ENCODE data around the gene UROC1.

UROC1 gene

GRCh38 chr3:126519506-126520455 is 2.2 kb upstream of the UROC1 start:
- H3K36me3 ChIP-seq (ENCODE audit: control insufficient read depth in 1 of 2, insufficient read depth in 2 of 2, low read length in 2 of 2): no peaks in the 10 kb centered on the region
- no peak overlapping the region for H2AK5ac ChIP-seq (ENCODE audit: low read length)
- no peak overlapping the region for H3K23ac ChIP-seq (ENCODE audit: low read length)
- no peak overlapping the region for H3K4ac ChIP-seq (ENCODE audit: low read depth, low read length)
- H3K79me1 ChIP-seq (ENCODE audit: low read length): no peaks in the 10 kb centered on the region
- no peak overlapping the region for H2AFZ ChIP-seq (ENCODE audit: insufficient read depth, low read length, poor library complexity)
- no peak overlapping the region for H3K9ac ChIP-seq (ENCODE audit: low read length)
- peaks cover 12% of the 10 kb centered on the region for H3K27me3 ChIP-seq (ENCODE audit: insufficient read depth, low read length)
- no peak overlapping the region for H2BK12ac ChIP-seq (ENCODE audit: low read length)
- no peak overlapping the region for H4K8ac ChIP-seq (ENCODE audit: low read depth, low read length)
- no peak overlapping the region for H3K14ac ChIP-seq (ENCODE audit: low read length)
- no peak overlapping the region for H4K12ac ChIP-seq (ENCODE audit: low read depth, low read length)
- no peak overlapping the region for H2BK120ac ChIP-seq (ENCODE audit: insufficient read depth, low read length, poor library complexity)
- H3K9me3 ChIP-seq (ENCODE audit: insufficient read depth, low read depth, low read length): peaks cover 8% of the 10 kb centered on the region
- H3K4me2 ChIP-seq (ENCODE audit: low read length): no peak overlapping the region
- H3K4me1 ChIP-seq (ENCODE audit: control insufficient read depth in 1 of 2, insufficient read depth in 2 of 2, low read length in 2 of 2): peaks cover 0 to 6% of the 10 kb centered on the region in 2 experiments
- H3K4me3 ChIP-seq (ENCODE audit: low read depth, low read length): no peak overlapping the region
- no peak overlapping the region for H3K27ac ChIP-seq (ENCODE audit: low read depth, low read length)
- H2BK5ac ChIP-seq (ENCODE audit: low read depth, low read length, poor library complexity): no peak overlapping the region
- H3K18ac ChIP-seq (ENCODE audit: low read length): no peak overlapping the region
- H3K79me2 ChIP-seq (ENCODE audit: control insufficient read depth, insufficient read depth, low read length, poor library complexity): no peaks in the 10 kb centered on the region
- no peak overlapping the region for H4K91ac ChIP-seq (ENCODE audit: low read depth, low read length)
- WGBS (ENCODE audit: extremely low coverage, insufficient coverage, insufficient read length): no CpG with 5 or more reads among the region's 10 CpGs
- no peak for DNase-seq

- Histone ChIP-seq H3K79me2 (ENCODE audit: control insufficient read depth, insufficient read depth, low read length, poor library complexity) (no peaks in the 10 kb centered on the region), H2BK5ac (ENCODE audit: low read depth, low read length, poor library complexity) (no peak overlapping the region), H3K14ac (ENCODE audit: low read length) (no peak overlapping the region), H3K4me2 (ENCODE audit: low read length) (no peak overlapping the region), H2BK120ac (ENCODE audit: insufficient read depth, low read length, poor library complexity) (no peak overlapping the region), H3K27ac (ENCODE audit: low read depth, low read length) (no peak overlapping the region), H2AK5ac (ENCODE audit: low read length) (no peak overlapping the region), H3K18ac (ENCODE audit: low read length) (no peak overlapping the region), H3K27me3 (ENCODE audit: insufficient read depth, low read length) (peaks cover 10% of the 10 kb centered on the region), H3K79me1 (ENCODE audit: low read length) (no peaks in the 10 kb centered on the region), H4K8ac (ENCODE audit: low read depth, low read length) (no peak overlapping the region), H2AFZ (ENCODE audit: insufficient read depth, low read length, poor library complexity) (no peak overlapping the region), H3K23ac (ENCODE audit: low read length) (no peak overlapping the region), H3K4me1 (ENCODE audit: control insufficient read depth in 1 of 2, insufficient read depth in 2 of 2, low read length in 2 of 2) (peaks cover 0 to under 1% of the 10 kb centered on the region in 2 experiments), H4K12ac (ENCODE audit: low read depth, low read length) (no peak overlapping the region), H3K4ac (ENCODE audit: low read depth, low read length) (no peak overlapping the region), H3K9me3 (ENCODE audit: insufficient read depth, low read depth, low read length) (peaks cover 8% of the 10 kb centered on the region), H3K9ac (ENCODE audit: low read length) (no peak overlapping the region), H3K4me3 (ENCODE audit: low read depth, low read length) (no peak overlapping the region), H2BK12ac (ENCODE audit: low read length) (no peak overlapping the region), H4K91ac (ENCODE audit: low read depth, low read length) (no peak overlapping the region), H3K36me3 (ENCODE audit: control insufficient read depth in 1 of 2, insufficient read depth in 2 of 2, low read length in 2 of 2) (no peaks in the 10 kb centered on the region)
- no CpG with 5 or more reads among the region's 4 CpGs for WGBS (ENCODE audit: extremely low coverage, insufficient coverage, insufficient read length)
- DNase-seq: no peak
These were observed 1.2 kb upstream of the UROC1 start for GRCh38 chr3:126518779-126519177.

- H4K91ac ChIP-seq (ENCODE audit: low read depth, low read length): no peak overlapping the region
- H2AFZ ChIP-seq (ENCODE audit: insufficient read depth, low read length, poor library complexity): no peak overlapping the region
- WGBS (ENCODE audit: extremely low coverage, insufficient coverage, insufficient read length): no CpG with 5 or more reads among the region's 15 CpGs
- H3K4ac ChIP-seq (ENCODE audit: low read depth, low read length): no peak overlapping the region
- H3K36me3 ChIP-seq (ENCODE audit: control insufficient read depth in 1 of 2, insufficient read depth in 2 of 2, low read length in 2 of 2): no peaks in the 10 kb centered on the region
- H3K27me3 ChIP-seq (ENCODE audit: insufficient read depth, low read length): peaks cover 4% of the 10 kb centered on the region
- H2AK5ac ChIP-seq (ENCODE audit: low read length): no peak overlapping the region
- H3K14ac ChIP-seq (ENCODE audit: low read length): no peak overlapping the region
- no peaks in the 10 kb centered on the region for H3K79me1 ChIP-seq (ENCODE audit: low read length)
- no peak for DNase-seq
- no peak overlapping the region for H3K9ac ChIP-seq (ENCODE audit: low read length)
- H3K4me3 ChIP-seq (ENCODE audit: low read depth, low read length): no peak overlapping the region
- no peak overlapping the region for H3K23ac ChIP-seq (ENCODE audit: low read length)
- H2BK12ac ChIP-seq (ENCODE audit: low read length): no peak overlapping the region
- H3K79me2 ChIP-seq (ENCODE audit: control insufficient read depth, insufficient read depth, low read length, poor library complexity): no peaks in the 10 kb centered on the region
- no peak overlapping the region for H3K27ac ChIP-seq (ENCODE audit: low read depth, low read length)
- H2BK120ac ChIP-seq (ENCODE audit: insufficient read depth, low read length, poor library complexity): no peak overlapping the region
- H3K18ac ChIP-seq (ENCODE audit: low read length): no peak overlapping the region
- H3K4me1 ChIP-seq (ENCODE audit: control insufficient read depth in 1 of 2, insufficient read depth in 2 of 2, low read length in 2 of 2): no peaks in the 10 kb centered on the region
- no peak overlapping the region for H2BK5ac ChIP-seq (ENCODE audit: low read depth, low read length, poor library complexity)
- peaks cover 8% of the 10 kb centered on the region for H3K9me3 ChIP-seq (ENCODE audit: insufficient read depth, low read depth, low read length)
- H4K8ac ChIP-seq (ENCODE audit: low read depth, low read length): no peak overlapping the region
- no peak overlapping the region for H3K4me2 ChIP-seq (ENCODE audit: low read length)
- H4K12ac ChIP-seq (ENCODE audit: low read depth, low read length): no peak overlapping the region
These were observed 609 bp upstream of the UROC1 start for GRCh38 chr3:126517986-126518778.

GRCh38 chr3:126516936-126517290 is 660 bp downstream of the UROC1 start:
- H2AK5ac ChIP-seq (ENCODE audit: low read length): no peak overlapping the region
- no peak for DNase-seq
- peaks cover 8% of the 10 kb centered on the region for H3K9me3 ChIP-seq (ENCODE audit: insufficient read depth, low read depth, low read length)
- no peak overlapping the region for H2BK120ac ChIP-seq (ENCODE audit: insufficient read depth, low read length, poor library complexity)
- H4K91ac ChIP-seq (ENCODE audit: low read depth, low read length): no peak overlapping the region
- H3K4me2 ChIP-seq (ENCODE audit: low read length): no peak overlapping the region
- whole genome bisulfite sequencing (ENCODE audit: extremely low coverage, insufficient coverage, insufficient read length): no CpG with 5 or more reads among the region's 9 CpGs
- H3K4ac ChIP-seq (ENCODE audit: low read depth, low read length): no peak overlapping the region
- no peak overlapping the region for H3K14ac ChIP-seq (ENCODE audit: low read length)
- H3K36me3 ChIP-seq (ENCODE audit: control insufficient read depth in 1 of 2, insufficient read depth in 2 of 2, low read length in 2 of 2): no peaks in the 10 kb centered on the region
- H3K79me1 ChIP-seq (ENCODE audit: low read length): no peaks in the 10 kb centered on the region
- no peak overlapping the region for H2AFZ ChIP-seq (ENCODE audit: insufficient read depth, low read length, poor library complexity)
- no peak overlapping the region for H3K4me3 ChIP-seq (ENCODE audit: low read depth, low read length)
- H2BK5ac ChIP-seq (ENCODE audit: low read depth, low read length, poor library complexity): no peak overlapping the region
- no peak overlapping the region for H3K23ac ChIP-seq (ENCODE audit: low read length)
- no peak overlapping the region for H3K27ac ChIP-seq (ENCODE audit: low read depth, low read length)
- no peak overlapping the region for H3K9ac ChIP-seq (ENCODE audit: low read length)
- H2BK12ac ChIP-seq (ENCODE audit: low read length): no peak overlapping the region
- no peak overlapping the region for H4K8ac ChIP-seq (ENCODE audit: low read depth, low read length)
- H3K18ac ChIP-seq (ENCODE audit: low read length): no peak overlapping the region
- H3K79me2 ChIP-seq (ENCODE audit: control insufficient read depth, insufficient read depth, low read length, poor library complexity): no peaks in the 10 kb centered on the region
- H3K27me3 ChIP-seq (ENCODE audit: insufficient read depth, low read length): no peaks in the 10 kb centered on the region
- H4K12ac ChIP-seq (ENCODE audit: low read depth, low read length): no peak overlapping the region
- H3K4me1 ChIP-seq (ENCODE audit: control insufficient read depth in 1 of 2, insufficient read depth in 2 of 2, low read length in 2 of 2): no peaks in the 10 kb centered on the region
